Stimulated activated CD4-positive, alpha-beta T cell treated with anti-CD3 and anti-CD28 coated beads, Interleukin-4, amount 100 ng/mL, for 4 hours (primary cell): ENCODE results near the gene SMLR1.
"Not testable (repeated sequence)": the region's sequence is repeated elsewhere in the genome, so short reads cannot be mapped to it uniquely, and the experiment has no call there.

Experiments used
- DNase-seq, 2 experiments: peaks; one replicate each; pipeline ENCODE4 v3.0.0-alpha.2; 2020

SMLR1 gene

DNA sequence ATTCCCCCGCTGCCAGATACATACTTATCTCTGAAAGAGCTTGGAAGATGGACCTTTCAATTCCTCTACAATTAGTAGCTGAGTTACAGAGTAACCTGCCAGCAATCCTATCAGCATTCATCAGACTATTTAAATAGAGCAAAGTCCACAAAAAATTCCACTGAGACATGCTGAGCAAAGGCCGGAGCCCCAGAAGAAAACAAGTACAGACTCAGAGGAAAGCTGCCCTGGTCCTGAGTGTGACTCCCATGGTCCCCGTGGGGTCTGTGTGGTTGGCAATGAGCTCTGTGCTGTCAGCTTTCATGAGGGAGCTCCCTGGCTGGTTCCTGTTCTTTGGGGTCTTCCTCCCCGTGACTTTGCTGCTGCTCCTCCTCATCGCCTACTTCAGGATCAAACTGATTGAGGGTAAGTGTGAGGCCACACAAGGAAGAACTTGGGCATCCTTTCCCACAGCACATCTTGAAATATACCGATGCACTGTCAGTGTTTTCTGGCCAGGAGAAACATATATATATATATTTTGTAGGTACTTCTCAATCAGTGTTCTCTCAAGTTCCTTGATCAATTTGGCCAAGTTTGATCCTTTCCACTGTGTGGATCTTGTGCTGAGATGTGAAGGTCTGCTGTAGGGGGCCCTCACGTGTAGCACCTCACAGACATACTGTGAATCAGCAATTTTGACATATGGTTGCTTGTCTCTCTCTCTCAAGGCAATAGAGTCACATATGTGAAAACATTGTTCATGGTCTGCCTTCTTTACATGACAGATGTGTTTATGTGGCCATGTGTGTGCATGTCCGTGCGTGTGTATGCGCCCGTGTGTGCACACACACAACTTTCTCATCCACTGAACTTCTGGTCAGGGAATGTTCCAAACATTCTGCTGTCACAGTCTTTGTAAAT, at the start of gene SMLR1:
SMLR1 (plus strand) TSS at position 160 of the 903 bp plus-strand sequence; CDS start at position 168, 8 bp downstream.
- no peak for DNase-seq

DNA sequence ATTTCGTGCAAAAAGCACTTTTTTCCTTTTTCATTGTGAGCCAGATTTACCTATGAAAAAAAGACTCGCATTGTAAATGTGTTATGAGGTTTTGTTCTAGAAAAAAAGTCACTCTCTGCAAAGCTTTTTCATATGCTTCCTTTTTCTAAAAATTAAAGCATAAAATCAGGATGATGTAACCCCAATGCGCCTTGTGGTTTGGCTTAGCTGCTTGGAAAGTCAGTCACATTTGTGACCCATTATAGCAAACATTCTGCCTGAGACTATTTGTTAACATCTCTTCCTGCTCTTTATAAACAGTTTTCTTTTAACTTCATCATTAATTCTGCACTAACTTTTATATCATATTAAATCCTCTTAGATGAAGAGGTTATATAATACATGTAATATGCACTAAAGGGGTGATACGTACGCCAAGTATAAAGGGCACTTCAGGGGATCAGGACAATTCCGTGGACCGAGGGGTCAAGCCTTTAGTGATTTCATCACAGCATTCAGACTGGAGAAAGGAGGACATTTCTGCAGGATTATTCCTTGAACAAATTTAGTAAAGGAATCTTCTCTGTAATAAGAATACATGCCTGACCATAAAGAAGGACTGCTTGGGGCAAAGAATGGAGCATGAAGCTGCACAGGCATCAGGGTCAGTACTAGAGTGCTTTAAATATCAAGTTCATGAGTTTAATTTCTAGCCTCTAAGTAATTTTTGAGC, 48.1 kb upstream of the SMLR1 start:
- no peak for DNase-seq

DNA sequence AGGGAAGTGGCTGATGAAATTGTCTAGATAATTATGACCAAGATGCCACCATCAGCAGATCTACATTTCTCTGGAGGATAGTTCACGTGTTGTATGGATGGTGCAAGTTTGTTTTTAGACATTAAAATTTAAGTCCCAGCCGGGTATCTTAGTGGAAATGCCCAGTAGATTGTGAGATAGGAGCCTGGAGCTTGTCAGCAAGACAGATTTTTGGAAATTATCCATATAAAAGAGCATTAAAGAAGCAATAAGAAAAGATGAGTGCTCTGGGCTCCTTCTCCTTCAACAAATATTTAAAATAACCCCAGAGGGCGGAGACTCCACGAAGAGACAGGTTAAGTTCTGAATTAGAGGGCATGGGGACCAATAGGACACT, 47.6 kb upstream of the SMLR1 start:
- DNase-seq: no peak

DNA sequence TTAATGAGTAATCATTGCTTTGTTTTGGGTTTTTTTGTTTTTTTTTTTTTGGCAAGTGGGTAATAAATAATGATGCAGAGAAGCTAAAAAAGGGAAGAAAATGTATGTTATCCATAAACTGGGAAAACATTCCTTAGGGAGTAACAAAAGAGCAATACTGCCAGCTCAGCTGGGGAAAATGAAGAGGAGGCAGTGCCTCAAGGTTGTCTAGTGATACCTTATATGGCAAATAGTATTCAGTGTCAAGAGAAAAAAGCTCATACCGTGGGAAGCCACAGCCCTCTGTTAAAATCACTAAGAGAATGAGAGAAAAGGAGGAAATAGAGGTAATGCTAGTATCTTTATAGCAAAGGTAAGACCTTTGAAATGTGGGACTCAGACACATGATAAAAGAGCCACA, 47.1 kb upstream of the SMLR1 start:
- no peak for DNase-seq

DNA sequence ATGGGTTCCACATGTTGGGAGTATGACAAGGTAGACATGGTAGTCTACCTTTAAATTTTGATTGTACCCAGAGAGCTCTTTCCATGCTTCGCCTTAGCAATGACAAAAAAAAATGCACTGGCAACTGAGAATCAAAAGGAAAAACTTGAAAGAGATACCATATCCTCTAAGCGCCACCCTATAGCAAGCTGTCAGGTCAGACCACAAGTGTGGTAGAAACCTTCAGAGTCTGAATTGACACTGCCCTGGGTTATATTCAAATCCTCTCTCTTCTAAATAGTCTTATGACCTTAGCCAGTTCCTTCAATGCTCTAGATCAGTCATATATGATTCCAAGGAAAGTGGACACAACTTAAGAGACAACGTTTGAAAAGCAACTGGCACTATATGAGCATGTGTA, 45.6 kb upstream of the SMLR1 start:
- no peak for DNase-seq

DNA sequence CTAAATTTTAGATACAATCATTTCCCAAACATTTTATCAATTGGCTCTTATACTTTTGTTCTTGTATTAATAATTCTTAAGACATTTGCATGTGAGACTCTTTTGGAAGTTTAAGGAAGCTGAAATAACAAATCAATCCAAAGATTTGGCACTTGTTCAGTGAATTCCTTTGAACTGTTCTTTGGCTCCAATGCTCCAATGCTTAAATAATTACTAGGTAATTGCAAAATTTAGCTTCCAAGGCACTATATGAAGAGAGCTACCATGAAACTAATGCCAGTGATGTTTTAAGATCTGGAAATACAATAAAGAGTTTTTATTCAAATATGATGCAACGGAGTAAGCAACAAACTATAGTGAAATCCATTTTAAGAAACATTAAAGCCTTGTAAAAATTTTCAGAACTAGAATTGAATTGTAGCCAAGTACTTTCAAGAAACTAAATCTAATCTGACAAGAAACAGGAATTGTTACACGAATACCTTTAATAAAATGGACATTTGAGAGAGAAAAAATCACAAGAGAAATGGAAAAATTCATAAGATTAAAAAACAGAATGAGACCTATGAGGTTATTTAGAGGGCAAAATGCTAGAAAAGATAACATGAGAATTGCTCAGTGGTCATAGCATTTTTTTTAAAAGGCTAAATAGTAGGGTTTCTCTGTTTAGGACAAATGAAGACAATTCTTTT, 43.6 kb upstream of the SMLR1 start:
- DNase-seq: no peak

DNA sequence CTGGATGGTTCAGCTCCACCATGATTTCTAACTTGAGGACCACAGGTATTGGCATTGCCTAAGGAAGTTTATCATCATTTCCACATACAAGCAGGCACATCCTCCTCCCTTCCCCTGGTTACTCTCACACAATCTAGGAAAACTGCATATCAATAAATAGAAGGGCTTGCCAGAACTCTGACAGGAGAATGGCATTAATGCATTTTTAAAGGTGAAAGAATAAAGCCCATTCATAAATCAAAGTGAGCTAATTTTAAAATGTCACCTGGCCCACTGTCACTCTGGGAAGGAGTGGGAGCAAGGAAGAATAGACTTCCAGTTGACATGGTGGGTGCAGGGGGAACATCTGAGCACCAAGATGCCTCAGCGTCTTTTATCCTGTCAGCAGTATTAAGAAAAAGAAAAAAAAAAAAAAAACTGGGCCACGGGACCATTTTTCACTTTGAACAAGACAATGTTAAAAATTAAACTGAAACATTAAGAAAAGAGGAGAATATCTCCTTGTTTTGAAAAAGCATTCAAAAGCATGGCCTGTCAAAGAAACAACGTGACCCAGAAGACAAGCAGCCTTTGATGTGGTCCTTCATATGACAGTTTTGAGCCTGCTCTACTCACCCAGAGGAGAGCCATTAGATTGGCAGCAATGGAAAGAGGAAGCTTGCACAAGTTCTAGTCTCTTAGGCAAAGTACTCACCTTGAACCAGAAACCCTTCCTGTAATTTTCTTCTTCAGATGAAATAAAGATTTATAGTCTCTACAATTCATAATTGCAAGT, 39.3 kb upstream of the SMLR1 start:
- DNase-seq: no peak

DNA sequence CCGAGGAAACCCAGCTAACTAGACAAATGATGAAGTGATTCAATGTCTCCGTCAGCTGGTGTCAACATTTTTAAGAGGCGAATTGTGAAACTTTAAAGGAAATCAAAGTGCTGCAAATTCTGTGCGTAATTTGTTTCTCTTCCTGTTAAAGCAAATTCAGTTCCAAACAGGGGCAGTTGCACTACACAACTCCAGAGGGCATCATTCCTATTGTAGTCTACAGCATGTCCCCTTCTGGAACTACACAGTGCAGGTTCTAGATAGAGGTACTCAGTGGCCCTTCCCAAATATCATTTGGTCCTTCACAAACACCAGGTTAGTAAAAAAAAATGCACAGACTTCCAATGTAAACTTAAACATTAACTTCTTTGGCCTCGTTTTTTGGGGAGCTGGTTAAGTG, 38.3 kb upstream of the SMLR1 start:
- DNase-seq: no peak

DNA sequence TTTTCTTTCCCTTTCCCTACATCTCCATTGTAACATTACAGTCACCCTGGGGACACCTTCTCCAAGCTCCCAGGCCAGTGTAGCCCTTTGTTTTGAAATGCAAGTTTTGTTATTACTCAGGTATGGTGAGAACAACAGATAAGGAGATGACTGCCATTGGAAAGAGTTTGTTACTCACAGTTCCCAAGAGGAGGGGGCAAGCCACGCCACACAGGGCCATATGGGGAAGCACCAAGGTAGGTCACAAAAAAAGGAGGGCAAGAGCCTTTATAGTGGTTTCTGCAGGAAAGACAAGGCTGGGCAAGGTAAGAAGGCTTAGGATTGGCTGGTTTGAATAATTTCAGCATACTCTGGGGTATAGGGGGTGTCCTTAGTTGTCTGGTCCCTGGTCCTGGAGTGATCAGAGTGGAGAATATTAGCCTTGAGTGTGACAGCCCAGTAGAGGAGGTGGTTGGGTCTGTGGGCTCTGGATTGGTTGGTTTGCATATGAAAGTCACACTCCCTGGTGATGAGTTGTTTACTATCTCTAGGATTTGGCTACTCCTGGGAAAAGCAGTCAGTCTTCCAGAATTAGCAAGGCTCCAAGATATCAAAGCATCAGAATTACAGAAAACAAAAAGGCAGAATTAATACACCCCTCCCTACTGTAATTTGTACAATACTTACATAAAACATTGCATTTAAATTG, 33.1 kb upstream of the SMLR1 start:
- no peak for DNase-seq

DNA sequence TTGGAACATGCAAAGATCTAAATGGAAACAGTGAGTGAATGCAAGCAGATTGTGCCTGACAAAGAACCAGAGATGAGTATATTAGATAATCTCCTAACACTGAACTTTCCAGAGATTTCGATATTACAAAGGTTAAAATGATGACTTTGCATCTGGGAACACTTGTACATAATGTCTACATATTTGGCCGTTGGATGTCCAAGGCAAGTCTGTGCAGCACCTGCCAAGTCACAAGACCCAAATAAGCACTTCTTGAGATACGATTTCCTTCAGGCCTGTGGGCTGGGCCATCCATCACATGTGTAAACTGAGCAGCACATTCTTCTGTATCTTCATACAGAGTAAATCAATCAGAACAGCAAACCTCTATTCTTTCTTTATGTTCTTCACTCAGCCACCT, 32.5 kb upstream of the SMLR1 start:
- DNase-seq: no peak

DNA sequence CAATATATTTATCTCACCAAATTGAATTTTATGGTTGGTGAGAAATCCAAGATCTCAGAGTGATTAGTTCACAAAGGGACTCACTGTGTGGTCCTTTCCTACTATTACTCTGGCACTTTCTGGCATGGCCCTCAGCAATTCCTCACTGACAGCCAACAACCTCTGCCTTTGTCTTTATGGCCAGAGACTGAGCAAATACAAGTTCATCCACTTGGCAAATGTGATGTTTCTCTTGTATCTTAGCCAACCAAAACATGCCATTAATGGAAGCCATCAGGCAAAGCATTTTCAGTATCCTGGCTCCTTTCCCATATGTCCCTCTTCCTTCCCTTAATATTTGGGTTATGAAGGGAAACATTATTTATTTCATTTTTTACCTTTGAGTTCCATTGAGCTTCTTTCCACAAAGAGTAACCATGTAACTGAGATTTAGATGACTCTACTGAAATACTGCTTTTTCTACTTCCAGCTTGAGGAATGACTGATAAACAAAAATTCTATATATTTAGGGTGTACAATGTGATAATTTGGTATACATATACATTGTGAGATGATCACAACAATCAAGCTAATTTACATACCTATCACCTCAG, 30.8 kb upstream of the SMLR1 start:
- no peak for DNase-seq

DNA sequence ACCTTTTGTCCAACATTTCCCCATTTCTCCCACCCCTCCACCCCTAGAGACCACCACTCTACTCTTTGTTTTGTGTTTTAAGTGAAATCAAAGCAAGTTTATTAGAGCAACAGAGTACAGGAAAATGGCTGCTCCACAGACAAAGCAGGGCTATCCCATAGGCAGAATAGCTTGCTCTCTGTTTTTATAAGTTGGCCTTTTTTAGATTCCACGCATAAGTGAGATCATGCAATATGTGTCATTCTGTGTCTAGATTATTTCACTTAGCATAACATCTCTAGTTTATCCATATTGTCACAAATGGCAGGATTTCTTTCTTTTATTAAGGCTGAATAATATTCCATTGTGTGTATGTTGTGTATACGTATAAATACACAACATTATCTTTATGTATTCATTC, 30.1 kb upstream of the SMLR1 start:
- no peak for DNase-seq

DNA sequence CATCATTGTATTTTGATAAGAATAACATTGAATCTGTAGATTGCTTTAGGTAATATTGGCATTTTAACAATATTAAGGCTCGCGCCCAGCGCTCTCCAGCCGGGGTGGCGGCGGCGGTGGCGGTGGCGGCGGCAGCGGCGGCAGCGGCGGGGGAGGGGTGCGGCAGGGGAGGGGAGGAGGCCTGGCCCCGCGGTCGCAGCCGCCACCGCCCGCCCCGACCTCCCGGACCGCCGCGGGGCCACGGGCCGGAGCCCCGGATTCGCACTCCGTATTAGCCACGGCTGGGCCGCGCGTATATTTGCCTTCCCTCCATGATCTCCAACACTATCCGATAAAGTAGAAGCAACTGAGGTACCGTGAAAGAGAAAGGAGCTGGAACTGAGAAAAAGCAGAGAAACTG, 25.8 kb upstream of the SMLR1 start:
- not testable (repeated sequence) for DNase-seq

DNA sequence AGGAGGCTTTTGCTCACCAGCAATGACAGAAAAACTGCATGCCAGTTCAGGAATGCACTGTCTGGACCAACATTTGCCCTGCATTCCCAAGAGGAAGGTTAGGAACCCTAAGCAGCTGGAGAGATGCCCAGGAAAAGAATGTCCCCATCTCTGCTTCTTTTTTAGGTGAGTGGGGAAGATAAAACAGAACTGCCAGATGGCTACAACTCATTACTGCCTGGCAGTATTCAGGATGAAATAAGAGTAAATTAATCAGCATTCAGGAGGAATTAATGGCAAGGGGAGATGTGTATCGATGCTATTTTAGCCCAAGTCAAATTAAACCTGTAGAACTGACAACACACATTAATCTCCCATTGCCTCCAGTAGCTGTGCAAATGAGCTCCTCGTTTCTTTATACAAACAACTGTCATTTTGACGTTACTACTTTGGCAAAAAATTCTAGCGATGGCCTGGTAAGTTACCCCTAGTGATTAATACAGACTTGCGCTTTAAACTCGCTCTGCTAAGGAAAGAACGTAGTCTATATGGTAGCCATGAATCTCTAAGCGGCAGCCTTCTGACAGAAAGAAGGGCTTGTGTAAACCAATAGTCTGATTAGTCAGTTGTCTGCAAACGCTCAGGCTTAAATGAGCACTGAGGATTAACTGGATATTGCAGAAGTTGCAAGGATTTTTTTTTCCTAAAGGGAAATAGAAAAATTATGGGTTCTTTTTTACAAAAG, 16.7 kb upstream of the SMLR1 start:
- no peak for DNase-seq

DNA sequence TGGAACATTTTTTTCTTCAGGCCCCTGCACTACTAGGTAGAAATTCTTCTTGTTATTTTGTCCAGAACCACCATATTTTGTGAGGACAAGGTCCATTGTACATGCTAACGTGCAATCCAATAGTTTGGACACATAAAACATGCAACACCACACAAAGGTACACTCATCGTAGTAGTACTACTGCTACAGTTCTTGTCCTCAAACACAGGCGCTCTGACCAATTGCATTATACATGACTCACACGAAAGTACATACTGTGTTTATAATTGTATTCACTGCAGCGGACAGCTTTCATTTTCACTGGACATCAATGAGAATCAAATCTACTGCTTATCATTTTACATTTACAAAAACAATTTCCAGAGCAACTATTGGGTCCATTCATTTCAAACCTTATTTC, 15.3 kb upstream of the SMLR1 start:
- no peak for DNase-seq

DNA sequence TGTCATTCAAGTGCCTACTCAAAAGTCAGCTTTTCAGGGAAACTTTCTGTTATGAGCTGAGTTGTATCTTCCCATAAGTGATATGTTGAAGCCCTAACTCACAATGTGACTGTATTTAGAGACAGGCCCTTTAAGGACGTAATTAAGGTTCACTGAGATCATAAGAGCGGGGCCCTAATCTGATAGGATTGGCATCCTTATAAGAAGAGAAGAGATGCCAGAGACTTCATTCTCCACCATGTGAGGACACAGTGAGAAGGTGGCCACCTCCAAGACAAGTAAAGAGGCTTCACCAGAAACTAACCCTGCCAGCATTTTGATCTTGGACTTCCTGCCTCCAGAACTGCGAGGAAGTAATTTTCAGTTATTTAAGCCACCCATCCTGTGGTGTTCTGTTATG, 12.7 kb upstream of the SMLR1 start:
- no peak for DNase-seq

DNA sequence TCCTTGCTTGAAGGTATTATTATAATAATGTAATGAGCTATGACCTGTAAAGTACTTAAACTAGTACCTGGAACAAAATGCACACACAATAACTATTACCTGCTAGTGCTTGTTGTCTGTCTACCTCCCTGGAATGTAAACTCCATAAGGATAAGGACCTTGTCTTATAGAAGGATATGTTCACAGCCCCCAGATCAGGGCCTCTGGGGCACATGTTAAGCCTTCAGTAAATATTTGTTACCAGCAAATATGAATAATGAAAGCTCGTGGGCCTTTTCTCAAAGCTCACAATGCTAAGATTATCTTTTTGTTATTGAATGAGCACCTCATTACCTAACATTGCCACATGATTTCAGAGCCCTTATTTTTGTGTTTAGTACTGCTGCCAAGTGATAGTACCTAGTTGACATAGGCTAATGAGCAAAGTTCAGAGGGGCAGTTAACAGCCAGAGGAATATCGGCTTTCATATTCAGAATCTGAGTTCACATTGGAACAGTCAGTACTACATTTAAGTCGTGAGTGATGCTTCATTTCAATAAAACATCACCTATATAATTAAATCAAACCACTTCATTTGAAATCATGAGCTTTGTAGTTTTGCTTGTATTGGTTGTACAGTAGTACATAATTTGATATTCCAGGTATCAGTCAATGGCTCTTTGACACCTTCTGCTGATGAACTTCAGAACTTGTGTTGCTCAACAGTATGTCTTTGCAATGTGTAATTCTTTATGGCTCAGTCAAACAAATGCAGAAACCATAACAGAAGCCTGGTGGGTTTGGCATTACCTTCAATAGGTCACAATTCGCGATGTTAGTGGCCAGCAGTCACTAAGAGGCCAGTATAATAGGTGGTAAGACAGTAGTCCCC, 11.8 kb upstream of the SMLR1 start:
- DNase-seq: no peak

DNA sequence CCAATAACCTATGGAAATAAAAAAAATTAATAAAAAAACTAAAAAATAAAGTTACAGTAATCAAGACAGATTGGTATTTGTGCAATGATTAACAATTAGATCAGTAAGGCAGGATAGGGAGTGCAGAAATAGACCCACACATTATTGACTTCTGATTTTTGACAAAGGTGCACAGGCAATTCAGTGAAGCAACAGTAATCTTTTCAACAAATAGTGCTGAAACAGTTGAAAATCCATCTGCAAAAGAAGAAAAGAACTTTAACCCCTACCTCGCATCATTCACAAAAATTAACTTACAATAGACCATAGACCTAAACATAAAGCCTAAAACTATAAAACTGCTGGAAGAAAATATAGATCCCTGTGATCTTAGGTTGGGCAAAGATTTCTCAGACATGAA, 4.5 kb upstream of the SMLR1 start:
- DNase-seq: no peak

DNA sequence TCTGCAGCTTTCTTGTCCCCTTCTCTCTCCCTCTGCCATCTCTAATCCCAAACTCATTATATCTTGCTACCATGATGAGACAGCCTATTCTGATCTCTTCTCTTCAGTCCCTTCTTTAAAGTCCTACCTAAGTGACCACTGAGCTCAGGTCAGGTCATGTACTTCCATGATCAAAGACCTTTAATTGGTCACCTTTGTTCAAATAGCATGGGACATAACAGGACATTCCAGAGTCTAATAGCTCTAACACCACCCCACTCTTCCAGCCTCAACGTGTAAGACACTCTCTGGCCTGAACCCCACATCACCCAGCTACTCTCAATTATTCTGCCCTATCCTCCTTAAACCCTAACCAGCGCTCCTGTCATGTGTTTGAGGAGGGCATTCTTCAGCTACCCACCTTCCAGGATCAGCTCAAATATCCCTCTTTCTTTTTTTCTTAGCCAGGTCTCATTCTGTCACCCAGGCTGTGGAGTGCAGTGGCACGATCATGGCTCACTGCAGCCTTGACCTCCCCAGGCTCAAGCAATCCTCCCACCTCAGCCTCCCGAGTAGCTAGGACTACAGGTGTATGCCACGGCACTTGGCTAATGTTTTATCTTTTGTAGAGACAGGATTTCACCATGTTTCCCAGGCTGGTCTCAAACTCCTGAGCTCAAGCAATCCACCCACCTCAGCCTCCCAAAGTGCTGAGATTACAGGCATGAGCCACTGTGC, 2.1 kb upstream of the SMLR1 start:
- DNase-seq: no peak
